CD4-positive, alpha-beta T cell treated with Interleukin-17A for 4 hours (primary cell): ENCODE results near the gene CLEC16A.
"Not testable (repeated sequence)": the region's sequence is repeated elsewhere in the genome, so short reads cannot be mapped to it uniquely, and the experiment has no call there.

Experiments
- DNase-seq: peaks from one replicate; pipeline ENCODE4 v3.0.0-alpha.2; 2020; ENCODE audit warnings: mixed read lengths

Gene CLEC16A

DNA sequence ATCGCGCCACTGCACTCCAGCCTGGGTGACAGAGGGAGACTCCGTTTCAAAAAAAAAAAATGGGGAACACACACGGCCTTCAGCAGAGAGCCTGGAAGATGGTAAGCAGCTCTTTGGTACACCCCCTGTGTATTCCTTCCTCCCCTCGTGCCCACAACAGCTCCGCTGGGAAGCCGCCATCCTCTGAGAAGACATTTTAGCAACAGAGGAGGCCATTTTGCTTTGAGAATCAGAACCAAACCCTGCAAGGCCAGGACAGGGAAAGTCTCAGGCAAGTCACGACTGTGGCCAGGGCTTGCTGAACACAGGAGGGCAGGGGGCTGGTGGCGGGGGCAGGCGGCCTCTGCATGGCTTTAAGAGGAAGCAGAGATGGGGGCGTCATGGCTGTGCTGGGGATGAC, 265.9 kb downstream of the CLEC16A start:
- DNase-seq, result no peak

- DNase-seq, result no peak
Observed at GRCh38 chr16:11211061-11211976, 267.0 kb downstream of the CLEC16A start.

DNA sequence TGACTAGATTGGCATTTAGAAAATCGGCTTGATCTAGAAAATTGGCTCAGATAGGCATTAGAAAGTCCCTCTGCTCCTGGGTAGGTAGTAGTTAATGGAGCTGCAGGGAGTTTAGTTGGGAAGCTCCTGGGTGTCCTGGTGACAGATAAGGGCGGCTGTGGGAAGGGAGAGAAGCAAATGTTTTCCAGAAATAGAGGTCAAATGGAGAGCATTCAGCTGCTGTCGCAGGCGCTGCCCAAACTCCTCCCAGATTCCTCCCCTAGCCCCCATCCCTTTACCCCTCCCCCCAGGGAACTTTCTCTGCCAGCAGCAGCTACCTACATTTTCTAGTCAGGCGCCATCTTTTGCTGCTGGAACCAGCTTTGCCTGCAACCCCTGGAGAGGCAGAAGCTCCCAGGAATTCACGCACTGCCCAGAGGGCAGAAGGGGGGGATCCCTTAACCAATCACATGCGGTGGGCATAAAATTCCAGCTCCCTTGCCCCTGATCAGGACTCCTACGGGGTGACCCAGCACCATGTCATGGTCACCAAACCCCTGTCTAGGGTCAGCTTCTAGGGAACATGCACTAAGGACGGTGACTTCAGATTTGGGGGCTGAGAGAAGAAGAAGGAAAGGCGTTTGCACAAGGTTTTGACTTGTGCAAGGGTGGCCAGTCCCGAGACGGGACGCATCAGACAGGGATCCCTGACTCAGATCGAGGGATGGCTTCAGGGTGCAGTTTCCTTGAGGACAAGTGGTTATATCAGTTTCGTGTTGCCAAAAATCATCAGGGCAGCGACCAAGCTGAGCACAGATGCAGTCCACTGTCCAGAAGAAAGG, 267.8 kb downstream of the CLEC16A start:
- no peak for DNase-seq

DNA sequence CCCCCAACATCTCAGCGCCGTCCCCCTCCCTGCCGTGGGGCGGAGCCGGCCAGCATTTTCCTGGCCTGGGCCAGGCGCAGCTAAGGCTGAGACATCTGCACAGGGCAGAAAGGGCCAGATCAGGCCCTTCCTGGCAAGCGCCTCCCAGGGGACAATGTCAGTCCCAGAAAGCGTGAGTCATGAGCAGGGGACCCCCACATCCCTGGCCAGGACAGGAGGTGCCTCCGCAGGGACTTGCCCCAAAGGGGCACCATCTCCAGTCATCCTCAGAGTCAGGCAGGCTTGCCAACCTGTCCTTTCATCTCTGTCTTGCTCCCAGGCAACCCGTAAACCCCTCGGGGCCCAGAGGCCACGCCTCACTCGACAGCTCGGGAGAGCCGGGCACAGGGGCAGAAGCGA, 268.4 kb downstream of the CLEC16A start:
- no peak for DNase-seq

GRCh38 chr16:11213373-11213772, 269.0 kb downstream of the CLEC16A start:
- DNase-seq, result no peak

DNA sequence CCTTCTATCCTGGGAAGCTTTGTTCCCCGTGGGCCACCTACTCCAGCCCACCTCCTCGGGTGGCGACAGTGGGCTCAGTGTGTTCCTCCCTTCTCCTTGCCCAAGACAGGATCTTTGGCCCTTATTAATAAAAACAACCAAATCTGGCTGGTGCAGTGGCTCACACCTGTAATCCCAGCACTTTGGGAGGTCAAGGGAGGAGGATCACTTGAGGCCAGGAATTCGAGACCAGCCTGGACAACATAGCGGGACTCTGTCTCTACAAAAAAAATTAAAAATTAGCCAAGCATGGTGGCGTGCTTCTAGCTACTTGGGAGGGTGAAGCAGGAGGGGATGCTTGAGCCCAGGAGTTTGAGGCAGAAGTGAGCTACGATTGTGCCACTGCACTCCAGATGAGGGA, 269.4 kb downstream of the CLEC16A start:
- no peak for DNase-seq

GRCh38 chr16:11215935-11216556, 271.7 kb downstream of the CLEC16A start:
- DNase-seq, result no peak

- DNase-seq, result no peak
Observed at GRCh38 chr16:11217651-11218603, 273.6 kb downstream of the CLEC16A start.

GRCh38 chr16:11218604-11218962, 274.2 kb downstream of the CLEC16A start:
- DNase-seq, result no peak

DNA sequence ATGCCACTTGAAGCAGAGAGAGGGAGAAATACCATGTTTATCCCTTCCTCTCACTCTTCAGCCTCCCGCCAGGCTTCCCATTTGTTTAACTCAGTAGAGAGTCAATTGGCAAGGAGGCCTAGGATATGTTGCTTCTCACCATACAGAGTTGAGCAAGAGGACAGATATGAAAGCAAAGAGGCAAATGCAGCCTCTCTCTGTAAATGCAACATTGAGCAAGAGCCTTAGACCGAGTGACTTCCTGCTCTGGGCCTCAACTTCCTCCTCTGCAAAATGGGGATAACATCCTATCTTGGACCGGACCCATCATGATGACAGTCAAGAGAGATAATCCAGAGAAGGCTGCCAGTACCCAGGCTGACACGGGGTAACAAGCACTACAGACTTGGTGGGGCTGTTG, 274.8 kb downstream of the CLEC16A start:
- no peak for DNase-seq

DNA sequence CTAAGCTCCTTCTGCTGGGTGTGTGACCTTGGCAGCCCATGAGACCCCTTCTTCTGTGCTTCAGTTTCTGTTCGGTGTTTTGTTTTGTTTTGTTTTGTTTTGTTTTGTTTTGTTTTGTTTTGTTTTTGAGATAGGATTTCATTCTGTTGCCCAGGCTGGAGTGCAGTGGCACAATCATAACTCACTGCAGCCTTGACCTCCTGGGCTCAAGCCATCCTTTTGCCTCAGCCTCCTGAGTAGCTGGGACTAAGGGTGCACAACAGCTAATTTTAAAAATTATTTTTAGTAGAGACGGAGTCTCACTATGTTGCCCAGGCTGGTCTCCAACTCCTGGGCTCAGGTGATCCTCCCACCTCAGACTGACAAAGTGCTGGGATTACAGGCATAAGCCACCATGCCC, 276.1 kb downstream of the CLEC16A start:
- not testable (repeated sequence) for DNase-seq

DNA sequence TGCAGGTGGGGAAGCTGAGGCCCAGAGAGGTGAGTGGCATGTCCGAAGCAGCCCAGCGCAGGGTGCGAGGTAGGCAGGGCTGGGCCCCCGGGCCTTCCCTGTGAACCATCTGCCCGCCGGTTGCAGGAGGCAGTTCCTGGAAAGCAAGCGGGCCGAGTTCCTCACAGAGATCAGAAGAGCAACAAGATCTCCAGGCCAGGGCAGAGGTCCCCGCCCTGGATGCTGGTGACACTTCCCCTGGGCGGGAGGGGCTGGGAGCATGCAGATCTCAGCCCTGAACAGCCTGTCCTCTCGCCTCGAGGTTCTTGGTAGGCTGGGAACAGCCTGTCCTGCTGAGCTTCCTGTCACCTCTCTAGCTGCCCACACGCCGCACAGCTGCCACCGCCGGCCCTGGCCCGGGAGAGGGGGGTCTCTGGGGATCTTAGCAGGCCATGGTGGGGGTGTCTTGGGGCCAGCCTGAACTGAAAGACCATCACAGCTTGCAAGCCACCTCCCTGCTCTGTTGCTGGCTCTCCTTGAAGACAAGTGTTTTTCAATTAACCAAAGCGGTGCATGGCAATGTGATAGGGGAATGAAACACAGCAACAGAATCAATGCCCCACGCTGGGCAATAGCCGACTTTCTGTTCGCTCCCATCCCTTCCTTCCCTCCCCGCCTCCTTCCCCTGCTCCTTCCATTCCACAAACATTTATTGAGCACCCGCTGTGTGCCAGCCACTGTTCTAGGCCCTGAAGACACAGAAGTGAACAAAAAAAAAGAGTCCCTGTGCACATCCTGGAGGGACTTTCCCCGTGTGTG, 279.9 kb downstream of the CLEC16A start:
- peak; percentile 69 for DNase-seq

DNA sequence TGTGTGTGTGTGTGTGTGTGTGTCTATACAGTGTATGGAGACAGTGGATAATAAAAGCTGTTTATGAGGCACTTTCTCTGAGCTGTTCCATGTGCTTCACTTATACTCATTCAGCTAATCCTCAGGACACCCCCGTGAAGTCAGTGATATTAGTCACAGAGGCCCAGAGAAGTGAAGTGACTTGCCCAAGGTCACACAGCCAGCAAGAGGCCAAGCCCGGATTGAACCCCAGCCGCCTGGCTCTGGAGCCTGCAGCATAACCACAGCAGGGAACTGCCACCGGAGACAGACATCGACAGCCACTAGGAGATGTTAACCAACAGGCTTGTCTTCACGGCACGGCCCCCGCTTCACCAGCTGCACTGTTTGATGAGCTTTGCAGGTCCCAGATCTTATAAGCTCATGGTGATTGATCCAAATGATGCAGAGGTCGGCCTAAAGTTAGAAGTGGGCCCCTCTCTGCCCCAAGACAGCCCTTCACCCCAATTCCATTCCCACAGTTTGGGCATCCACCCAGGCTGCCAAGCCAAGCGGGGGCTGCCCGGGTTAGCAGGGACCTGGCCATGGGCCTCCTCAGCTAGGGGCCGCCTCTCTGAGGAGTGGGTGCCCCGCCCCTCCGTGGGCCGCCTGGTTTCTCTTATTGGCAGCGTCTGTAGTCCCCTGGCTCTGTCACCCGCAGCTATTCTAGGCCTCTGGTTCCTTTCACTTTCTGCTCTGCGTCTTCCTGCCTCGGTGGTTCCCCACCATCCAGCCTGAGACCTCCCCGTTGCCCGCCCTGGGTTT, 280.7 kb downstream of the CLEC16A start:
- DNase-seq, result peak; percentile 82

DNA sequence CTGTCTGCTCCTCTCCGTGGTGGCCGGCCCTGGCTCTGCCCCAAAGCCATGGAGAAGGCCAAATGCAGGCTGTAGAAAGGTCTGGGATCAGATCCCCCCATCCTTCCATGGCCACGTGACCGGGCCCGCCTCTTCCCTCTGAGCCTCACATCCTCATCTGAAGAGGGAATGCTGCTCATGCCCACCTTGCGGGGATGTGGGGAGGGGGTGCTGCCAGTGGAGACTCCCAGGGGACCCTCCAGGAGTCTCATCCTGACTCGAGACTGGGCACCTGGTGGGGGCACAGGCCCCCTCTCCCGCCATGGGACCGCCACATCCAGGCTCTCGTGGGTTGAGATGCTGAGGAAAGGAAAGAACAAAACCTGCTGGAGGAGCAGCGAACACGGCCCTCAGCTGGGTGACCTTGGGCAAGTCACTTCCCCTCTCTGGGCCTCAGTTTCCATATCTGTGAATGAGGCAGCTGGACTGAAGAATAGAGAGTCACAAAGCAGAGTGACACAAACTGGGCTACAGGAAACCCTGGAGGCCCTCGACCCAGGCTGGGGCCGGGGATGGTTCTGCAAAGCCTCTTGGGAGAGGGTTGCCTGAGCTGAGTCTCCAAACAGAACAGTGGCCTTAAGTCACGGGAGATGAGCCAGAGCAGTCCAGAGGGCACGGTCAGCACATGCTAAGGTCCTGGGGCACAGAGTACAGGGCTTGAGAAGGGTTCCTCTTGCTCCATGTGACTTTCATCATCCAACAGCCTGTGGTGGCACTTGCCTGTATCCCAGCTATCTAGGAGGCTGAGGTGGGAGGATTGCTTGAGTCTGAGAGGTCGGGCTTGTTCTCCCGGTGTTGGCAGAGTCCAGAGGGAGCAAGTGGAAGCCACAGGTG, 281.5 kb downstream of the CLEC16A start:
- no peak for DNase-seq

DNA sequence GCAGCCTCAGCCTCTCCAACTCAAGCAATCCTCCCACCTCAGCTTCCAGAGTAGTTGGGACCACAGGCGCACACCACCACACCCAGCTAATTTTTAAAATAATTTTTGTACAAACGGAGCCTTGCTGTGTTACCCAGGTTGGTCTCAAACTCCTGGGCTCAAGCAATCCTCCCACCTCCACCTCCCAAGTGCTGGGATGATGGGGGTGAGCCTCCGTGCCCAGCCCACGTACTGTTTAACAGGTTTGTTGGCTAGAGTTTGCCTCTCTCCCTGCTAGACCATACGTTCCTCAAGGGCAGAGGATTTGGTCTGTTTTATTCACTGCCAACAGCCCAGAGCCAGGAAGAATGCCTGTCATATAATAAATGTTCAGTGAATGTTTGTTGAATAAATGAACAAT, 285.1 kb downstream of the CLEC16A start:
- no peak for DNase-seq

GRCh38 chr16:11229906-11230305, 285.5 kb downstream of the CLEC16A start:
- no peak for DNase-seq

GRCh38 chr16:11231367-11231970, 287.1 kb downstream of the CLEC16A start:
- DNase-seq, result no peak
